ENCODE results near the gene NRG2.

DNA sequence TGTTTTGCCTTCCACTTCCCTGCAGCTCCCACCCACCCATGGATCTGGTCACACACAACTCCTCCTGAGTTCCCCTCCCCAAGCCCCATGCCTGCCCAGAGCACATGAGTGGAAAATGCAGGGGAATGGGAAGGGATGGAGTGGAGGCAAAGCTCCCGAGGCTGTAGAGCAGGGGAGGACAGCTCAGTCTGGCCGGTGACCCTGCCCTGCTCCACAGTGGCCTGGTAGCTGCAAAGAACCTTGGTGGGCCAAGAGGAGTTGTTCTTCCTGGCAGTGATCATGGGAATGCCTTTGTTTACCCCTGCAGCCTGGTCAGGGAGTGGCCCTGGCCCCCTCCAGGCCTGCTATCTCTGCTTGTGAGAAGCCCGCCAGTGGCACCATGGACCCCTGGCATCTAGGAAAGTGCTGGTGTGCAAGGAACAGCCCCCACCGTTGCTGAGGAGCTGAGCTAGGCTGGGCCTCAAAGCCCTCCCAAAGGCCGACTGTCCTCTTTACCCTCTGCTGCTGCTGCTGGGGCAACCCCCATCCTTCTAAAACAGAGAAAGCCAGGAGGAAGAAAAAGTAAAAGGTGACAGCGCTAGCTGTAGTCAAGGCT is 187.1 kb downstream of the NRG2 start:
- TF ChIP-seq CTCF (IDR thresholded peaks at IDR 0.05) (no peak), POLR2A (IDR thresholded peaks at IDR 0.05) (no peak)

Measured in uterus (tissue), 2 donors.